Heart left ventricle (tissue), 13 donors: ENCODE measurements around the gene TKFC.

Source experiments
- POLR2A ChIP-seq, 2 donors: fragments of 450-650 bp; IDR thresholded peaks; one replicate each; pipeline ENCODE4 v1.6.1; 2017; ENCODE audit warnings: antibody characterized with exemption in 2 of 2, mild to moderate bottlenecking in 2 of 2, moderate library complexity in 2 of 2
- TF ChIP-seq, protein P1 (sequence below), 12 donors: fragments of 200-600 bp; sonication (generic) in 4 of 12; IDR thresholded peaks; one replicate each; pipeline versions ENCODE4 v1.5.0 to v1.8.0; 2018 to 2022; ENCODE audit warnings: antibody characterized with exemption in 12 of 12, mild to moderate bottlenecking in 5 of 12
- donor health status: ischemic (EF 13 %, LVEDD 7.1; RV severe dilation, severe dysfunction).
- donor health status: DM: no; HTN: yes; CAD: no.
- donor health status: DM: no; HTN: no; CAD: no.
- donor health status: ischemic (EF 25% LVEDD 6.9; RV normal size, moderate dysfunction).
- donor health status: ischemic (EF 25% LVEDD 5.7; RV mildly dilated, moderate dysfunction).
- donor health status: ischemic (EF 35%, LVEDD 5.7; RV mildly dilated, moderate dysfunction).
- donor health status: nonischemic (EF 11% LVEDD 7.7; RV severe dilation, severe dysfunction).
- donor health status: DM: yes; HTN: yes; CAD: no.
- donor health status: PGD.
- donor health status: ischemic (EF 29% LVEDD 5.4; RV normal size, mild dysfunction).
- donor health status: nonischemic (EF 23%, LVEDD 6.1; RV moderate dilation, normal function).

DNA sequence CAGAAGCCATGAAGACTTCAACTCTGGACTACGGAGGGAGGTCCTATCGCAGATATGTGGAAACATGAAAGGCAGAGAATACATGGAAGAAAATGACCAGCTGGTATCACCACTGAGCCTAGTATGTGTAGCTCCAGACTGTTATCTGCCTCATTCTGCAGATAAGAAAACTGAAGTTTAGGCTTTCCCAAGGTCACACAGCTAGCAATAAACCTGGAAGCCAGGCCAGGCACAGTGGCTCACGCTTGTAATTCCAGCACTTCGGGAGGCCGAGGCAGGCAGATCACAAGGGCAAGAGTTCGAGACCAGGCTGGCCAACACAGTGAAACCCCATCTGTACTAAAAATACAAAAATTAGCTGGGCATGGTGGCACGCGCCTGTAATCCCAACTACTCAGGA lies 22.3 kb upstream of the TKFC start:
- TF ChIP-seq POLR2A (IDR thresholded peaks at IDR 0.05): no peak
- TF ChIP-seq, protein P1, sequence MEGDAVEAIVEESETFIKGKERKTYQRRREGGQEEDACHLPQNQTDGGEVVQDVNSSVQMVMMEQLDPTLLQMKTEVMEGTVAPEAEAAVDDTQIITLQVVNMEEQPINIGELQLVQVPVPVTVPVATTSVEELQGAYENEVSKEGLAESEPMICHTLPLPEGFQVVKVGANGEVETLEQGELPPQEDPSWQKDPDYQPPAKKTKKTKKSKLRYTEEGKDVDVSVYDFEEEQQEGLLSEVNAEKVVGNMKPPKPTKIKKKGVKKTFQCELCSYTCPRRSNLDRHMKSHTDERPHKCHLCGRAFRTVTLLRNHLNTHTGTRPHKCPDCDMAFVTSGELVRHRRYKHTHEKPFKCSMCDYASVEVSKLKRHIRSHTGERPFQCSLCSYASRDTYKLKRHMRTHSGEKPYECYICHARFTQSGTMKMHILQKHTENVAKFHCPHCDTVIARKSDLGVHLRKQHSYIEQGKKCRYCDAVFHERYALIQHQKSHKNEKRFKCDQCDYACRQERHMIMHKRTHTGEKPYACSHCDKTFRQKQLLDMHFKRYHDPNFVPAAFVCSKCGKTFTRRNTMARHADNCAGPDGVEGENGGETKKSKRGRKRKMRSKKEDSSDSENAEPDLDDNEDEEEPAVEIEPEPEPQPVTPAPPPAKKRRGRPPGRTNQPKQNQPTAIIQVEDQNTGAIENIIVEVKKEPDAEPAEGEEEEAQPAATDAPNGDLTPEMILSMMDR (IDR thresholded peaks at IDR 0.05): no peak
